HepG2 (cell line): ENCODE data around the gene NUDT6. TPM values are rescaled to one million over a fixed set of nuclear protein-coding genes. Genes with fewer than 3 reads are reported as not detected.
A peak's percentile ranks its signal among the peaks of the same experiment; 100 is the strongest.

Source experiments
- FOXK1 ChIP-seq: sonication (generic); formaldehyde crosslinking; IDR thresholded peaks from 2 replicates; pipeline ENCODE4 v1.4.0; 2020; ENCODE audit warnings: low read depth, missing genetic modification reagents, borderline replicate concordance
- HNRNPL ChIP-seq: fragments of 200-400 bp; formaldehyde crosslinking; IDR thresholded peaks from 2 replicates; pipeline ENCODE4 v1.6.1; 2017; ENCODE audit warnings: mild to moderate bottlenecking, low read depth, low read length
- KLF16 ChIP-seq, 2 experiments: sonication (generic) in 1 of 2; formaldehyde crosslinking in 1 of 2; IDR thresholded peaks; 2 replicates each; pipeline versions ENCODE4 v1.6.1 to v1.8.0; 2016 to 2023; ENCODE audit warnings: missing genetic modification reagents in 2 of 2, missing compliant biosample characterization in 1 of 2
- MED8 ChIP-seq: sonication (generic); formaldehyde crosslinking; IDR thresholded peaks from 2 replicates; pipeline ENCODE4 v1.8.1; 2023; ENCODE audit warnings: mild to moderate bottlenecking, missing genetic modification reagents; ENCODE audit not compliant: insufficient replicate concordance
- NCOA2 ChIP-seq: sonication (generic); formaldehyde crosslinking; IDR thresholded peaks from 2 replicates; pipeline ENCODE4 v1.8.0; 2022; ENCODE audit warnings: inconsistent platforms
- NONO ChIP-seq, 2 experiments: fragments of 450-650 bp in 1 of 2; sonication (generic) in 1 of 2; formaldehyde crosslinking in 1 of 2; IDR thresholded peaks in 1 of 2; conservative IDR thresholded peaks in 1 of 2; 2 replicates each; pipeline versions ENCODE4 v1.6.1 to v1.8.0; 2017 to 2022; ENCODE audit warnings: mild to moderate bottlenecking in 1 of 2, missing genetic modification reagents in 1 of 2, moderate library complexity in 1 of 2
- RBM39 ChIP-seq: fragments of 200-400 bp; formaldehyde crosslinking; IDR thresholded peaks from one replicate; pipeline ENCODE4 v1.6.1; 2018; ENCODE audit warnings: antibody characterized with exemption, mild to moderate bottlenecking, low read depth, low read length; ENCODE audit not compliant: poor library complexity, severe bottlenecking
- RFXANK ChIP-seq: IDR thresholded peaks from 2 replicates; pipeline ENCODE4 v1.6.1; 2016
- RNF2 ChIP-seq: fragments of 450-650 bp; conservative IDR thresholded peaks from 2 replicates; pipeline ENCODE4 v1.6.1; 2016; ENCODE audit warnings: low read depth
- SP2 ChIP-seq: sonication (generic); formaldehyde crosslinking; IDR thresholded peaks from 2 replicates; pipeline ENCODE4 v1.5.1; 2020; ENCODE audit warnings: mild to moderate bottlenecking, missing genetic modification reagents
- TBX2 ChIP-seq: sonication (generic); formaldehyde crosslinking; IDR thresholded peaks from 2 replicates; pipeline ENCODE4 v1.5.0; 2020; ENCODE audit warnings: missing genetic modification reagents, mild to moderate bottlenecking, borderline replicate concordance
- ZNF337 ChIP-seq: sonication (generic); formaldehyde crosslinking; IDR thresholded peaks from 2 replicates; pipeline ENCODE4 v1.5.1; 2020; ENCODE audit warnings: missing genetic modification reagents, low read depth, mild to moderate bottlenecking, borderline replicate concordance
- ZNF44 ChIP-seq: sonication (generic); formaldehyde crosslinking; IDR thresholded peaks from 2 replicates; pipeline ENCODE4 v1.5.1; 2020; ENCODE audit warnings: mild to moderate bottlenecking, missing genetic modification reagents
- ZNF569 ChIP-seq: sonication (generic); formaldehyde crosslinking; IDR thresholded peaks from 2 replicates; pipeline ENCODE4 v1.5.0; 2020; ENCODE audit warnings: mild to moderate bottlenecking, missing genetic modification reagents, moderate library complexity, borderline replicate concordance
- polyA plus RNA-seq, 8 experiments: library from polyadenylated mRNA; depleted of rRNA in 3 of 8; stranded (reverse) in 7 of 8; unstranded in 1 of 8; fragments of >200 nt; fragmentation: Illumina TruSeq in 4 of 8; extraction: Trizol in 4 of 8; gene quantifications; 2 replicates each; pipeline versions ENCODE4 v1.2.1 to v1.2.3, GENCODE V29; 2011 to 2016; ENCODE audit warnings: low read depth in 4 of 8, missing spikeins in 1 of 8, mixed read lengths in 1 of 8; ENCODE audit not compliant: insufficient read depth in 1 of 8
- total RNA-seq, 5 experiments: library from RNA; depleted of rRNA; stranded (reverse); fragments of >200 nt; fragmentation: Illumina TruSeq; extraction: Trizol; gene quantifications; 2 replicates each; pipeline ENCODE4 v1.2.3, GENCODE V29; 2016; ENCODE audit warnings: low read depth in 1 of 5
- TF ChIP-seq, protein P1 (sequence below): fragments of 450-650 bp; IDR thresholded peaks from 2 replicates; pipeline ENCODE4 v1.6.1; 2016
- TF ChIP-seq, protein P2 (sequence below): IDR thresholded peaks from 2 replicates; pipeline ENCODE4 v1.6.1; 2016; ENCODE audit warnings: control low read depth
- TF ChIP-seq, protein P3 (sequence below): sonication (generic); formaldehyde crosslinking; IDR thresholded peaks from 2 replicates; pipeline ENCODE4 v1.8.0; 2022; ENCODE audit warnings: mild to moderate bottlenecking, missing genetic modification reagents, borderline replicate concordance
- TF ChIP-seq, protein P4 (sequence below): sonication (generic); formaldehyde crosslinking; IDR thresholded peaks from 2 replicates; pipeline ENCODE4 v1.4.0; 2020; ENCODE audit warnings: missing genetic modification reagents
- TF ChIP-seq, protein P5 (sequence below): sonication (generic); formaldehyde crosslinking; IDR thresholded peaks from 2 replicates; pipeline ENCODE4 v1.5.1; 2020; ENCODE audit warnings: mild to moderate bottlenecking, missing genetic modification reagents

The NUDT6 gene
- total and polyA plus RNA-seq, 2 of the 13 experiments (the other 11 are each of a cell fraction or from before 2014, with no cell fraction given) = 4.8 to 8.3 TPM

DNA sequence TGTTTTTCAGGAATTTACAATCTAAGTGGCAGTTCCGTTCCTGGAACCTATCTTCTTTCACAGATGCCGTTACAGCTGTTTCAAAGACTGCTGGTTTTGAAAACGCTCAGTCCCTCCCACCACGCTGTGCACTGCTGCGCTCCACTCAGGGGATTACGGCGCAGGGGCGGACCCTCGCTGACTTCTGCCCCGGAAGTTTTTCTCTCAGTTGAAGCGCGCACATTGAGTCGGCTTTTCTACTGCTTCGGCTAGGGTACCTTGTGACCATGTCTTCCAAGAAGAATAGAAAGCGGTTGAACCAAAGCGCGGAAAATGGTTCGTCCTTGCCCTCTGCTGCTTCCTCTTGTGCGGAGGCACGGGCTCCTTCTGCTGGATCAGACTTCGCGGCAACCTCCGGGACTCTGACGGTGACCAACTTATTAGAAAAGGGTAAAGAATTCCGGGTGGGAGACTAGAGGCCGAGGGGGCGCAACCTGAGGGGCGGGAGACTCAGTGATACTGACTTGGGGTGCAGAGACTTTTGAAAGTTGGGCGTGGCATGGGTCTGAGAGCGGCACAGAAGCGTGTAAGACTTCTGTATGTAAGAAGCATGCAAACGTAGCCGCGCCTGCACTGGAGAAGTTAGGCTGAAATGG, 597 bp upstream of the NUDT6 start (continued):
- TF ChIP-seq, protein P1, sequence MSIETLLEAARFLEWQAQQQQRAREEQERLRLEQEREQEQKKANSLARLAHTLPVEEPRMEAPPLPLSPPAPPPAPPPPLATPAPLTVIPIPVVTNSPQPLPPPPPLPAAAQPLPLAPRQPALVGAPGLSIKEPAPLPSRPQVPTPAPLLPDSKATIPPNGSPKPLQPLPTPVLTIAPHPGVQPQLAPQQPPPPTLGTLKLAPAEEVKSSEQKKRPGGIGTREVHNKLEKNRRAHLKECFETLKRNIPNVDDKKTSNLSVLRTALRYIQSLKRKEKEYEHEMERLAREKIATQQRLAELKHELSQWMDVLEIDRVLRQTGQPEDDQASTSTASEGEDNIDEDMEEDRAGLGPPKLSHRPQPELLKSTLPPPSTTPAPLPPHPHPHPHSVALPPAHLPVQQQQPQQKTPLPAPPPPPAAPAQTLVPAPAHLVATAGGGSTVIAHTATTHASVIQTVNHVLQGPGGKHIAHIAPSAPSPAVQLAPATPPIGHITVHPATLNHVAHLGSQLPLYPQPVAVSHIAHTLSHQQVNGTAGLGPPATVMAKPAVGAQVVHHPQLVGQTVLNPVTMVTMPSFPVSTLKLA = peak; percentile 22; the same call in 1 of the 2 replicates
- peak; percentile 70 for TF ChIP-seq SP2 (CRISPR knock-in tag)
- TF ChIP-seq NCOA2 (CRISPR knock-in tag) = 0 out of 2 replicates have a peak, but pooled peaks have one; percentile 10
- TF ChIP-seq NONO (IDR thresholded peaks at IDR 0.05) = no peak
- peak; percentile 20; the same call in 1 of the 2 replicates for TF ChIP-seq NONO (CRISPR knock-in tag; conservative IDR thresholded peaks at IDR 0.05)
- TF ChIP-seq, protein P2, sequence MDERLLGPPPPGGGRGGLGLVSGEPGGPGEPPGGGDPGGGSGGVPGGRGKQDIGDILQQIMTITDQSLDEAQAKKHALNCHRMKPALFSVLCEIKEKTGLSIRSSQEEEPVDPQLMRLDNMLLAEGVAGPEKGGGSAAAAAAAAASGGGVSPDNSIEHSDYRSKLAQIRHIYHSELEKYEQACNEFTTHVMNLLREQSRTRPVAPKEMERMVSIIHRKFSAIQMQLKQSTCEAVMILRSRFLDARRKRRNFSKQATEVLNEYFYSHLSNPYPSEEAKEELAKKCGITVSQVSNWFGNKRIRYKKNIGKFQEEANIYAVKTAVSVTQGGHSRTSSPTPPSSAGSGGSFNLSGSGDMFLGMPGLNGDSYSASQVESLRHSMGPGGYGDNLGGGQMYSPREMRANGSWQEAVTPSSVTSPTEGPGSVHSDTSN (CRISPR knock-in tag) = no peak
- TF ChIP-seq, protein P3, sequence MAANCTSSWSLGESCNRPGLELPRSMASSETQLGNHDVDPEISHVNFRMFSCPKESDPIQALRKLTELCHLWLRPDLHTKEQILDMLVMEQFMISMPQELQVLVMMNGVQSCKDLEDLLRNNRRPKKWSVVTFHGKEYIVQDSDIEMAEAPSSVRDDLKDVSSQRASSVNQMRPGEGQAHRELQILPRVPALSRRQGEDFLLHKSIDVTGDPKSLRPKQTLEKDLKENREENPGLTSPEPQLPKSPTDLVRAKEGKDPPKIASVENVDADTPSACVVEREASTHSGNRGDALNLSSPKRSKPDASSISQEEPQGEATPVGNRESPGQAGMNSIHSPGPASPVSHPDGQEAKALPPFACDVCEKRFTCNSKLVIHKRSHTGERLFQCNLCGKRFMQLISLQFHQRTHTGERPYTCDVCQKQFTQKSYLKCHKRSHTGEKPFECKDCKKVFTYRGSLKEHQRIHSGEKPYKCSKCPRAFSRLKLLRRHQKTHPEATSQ (CRISPR knock-in tag) = peak; percentile 73; the same call in 1 of the 2 replicates
- TF ChIP-seq KLF16 (CRISPR knock-in tag; IDR thresholded peaks at IDR 0.05) = peak in 1 of 2 experiments; percentile 74; a peak in 2 of 4 replicates
- 0 out of 2 replicates have a peak, but pooled peaks have one; percentile 28 for TF ChIP-seq ZNF569 (CRISPR knock-in tag)
- no peak; the same call in 1 of the 2 replicates for TF ChIP-seq ZNF337 (CRISPR knock-in tag)
- TF ChIP-seq, protein P4, sequence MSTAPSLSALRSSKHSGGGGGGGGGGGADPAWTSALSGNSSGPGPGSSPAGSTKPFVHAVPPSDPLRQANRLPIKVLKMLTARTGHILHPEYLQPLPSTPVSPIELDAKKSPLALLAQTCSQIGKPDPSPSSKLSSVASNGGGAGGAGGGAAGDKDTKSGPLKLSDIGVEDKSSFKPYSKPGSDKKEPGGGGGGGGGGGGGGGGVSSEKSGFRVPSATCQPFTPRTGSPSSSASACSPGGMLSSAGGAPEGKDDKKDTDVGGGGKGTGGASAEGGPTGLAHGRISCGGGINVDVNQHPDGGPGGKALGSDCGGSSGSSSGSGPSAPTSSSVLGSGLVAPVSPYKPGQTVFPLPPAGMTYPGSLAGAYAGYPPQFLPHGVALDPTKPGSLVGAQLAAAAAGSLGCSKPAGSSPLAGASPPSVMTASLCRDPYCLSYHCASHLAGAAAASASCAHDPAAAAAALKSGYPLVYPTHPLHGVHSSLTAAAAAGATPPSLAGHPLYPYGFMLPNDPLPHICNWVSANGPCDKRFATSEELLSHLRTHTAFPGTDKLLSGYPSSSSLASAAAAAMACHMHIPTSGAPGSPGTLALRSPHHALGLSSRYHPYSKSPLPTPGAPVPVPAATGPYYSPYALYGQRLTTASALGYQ (CRISPR knock-in tag) = 0 out of 2 replicates have a peak, but pooled peaks have one; percentile 21
- TF ChIP-seq RNF2 = no peak
- TF ChIP-seq FOXK1 (CRISPR knock-in tag) = peak; percentile 76; the same call in 1 of the 2 replicates
- no peak for TF ChIP-seq HNRNPL
- TF ChIP-seq TBX2 (CRISPR knock-in tag) = peak; percentile 48; the same call in 1 of the 2 replicates
- TF ChIP-seq MED8 = no peak
- TF ChIP-seq RFXANK (CRISPR knock-in tag) = 0 out of 2 replicates have a peak, but pooled peaks have one; percentile 17
- TF ChIP-seq, protein P5, sequence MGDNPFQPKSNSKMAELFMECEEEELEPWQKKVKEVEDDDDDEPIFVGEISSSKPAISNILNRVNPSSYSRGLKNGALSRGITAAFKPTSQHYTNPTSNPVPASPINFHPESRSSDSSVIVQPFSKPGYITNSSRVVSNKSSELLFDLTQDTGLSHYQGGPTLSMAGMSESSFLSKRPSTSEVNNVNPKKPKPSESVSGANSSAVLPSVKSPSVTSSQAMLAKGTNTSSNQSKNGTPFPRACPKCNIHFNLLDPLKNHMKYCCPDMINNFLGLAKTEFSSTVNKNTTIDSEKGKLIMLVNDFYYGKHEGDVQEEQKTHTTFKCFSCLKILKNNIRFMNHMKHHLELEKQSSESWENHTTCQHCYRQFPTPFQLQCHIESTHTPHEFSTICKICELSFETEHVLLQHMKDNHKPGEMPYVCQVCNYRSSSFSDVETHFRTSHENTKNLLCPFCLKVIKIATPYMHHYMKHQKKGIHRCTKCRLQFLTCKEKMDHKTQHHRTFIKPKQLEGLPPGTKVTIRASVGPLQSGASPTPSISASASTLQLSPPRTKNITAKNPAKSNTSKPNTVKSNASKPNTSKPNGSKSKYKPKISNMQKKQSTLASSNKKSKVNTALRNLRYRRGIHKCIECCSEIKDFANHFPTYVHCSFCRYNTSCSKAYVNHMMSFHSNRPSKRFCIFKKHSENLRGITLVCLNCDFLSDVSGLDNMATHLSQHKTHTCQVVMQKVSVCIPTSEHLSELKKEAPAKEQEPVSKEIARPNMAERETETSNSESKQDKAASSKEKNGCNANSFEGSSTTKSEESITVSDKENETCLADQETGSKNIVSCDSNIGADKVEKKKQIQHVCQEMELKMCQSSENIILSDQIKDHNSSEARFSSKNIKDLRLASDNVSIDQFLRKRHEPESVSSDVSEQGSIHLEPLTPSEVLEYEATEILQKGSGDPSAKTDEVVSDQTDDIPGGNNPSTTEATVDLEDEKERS = peak; percentile 46; the same call in 1 of the 2 replicates
- TF ChIP-seq RBM39 = no peak
- no peak for TF ChIP-seq ZNF44 (CRISPR knock-in tag)
